Measurements from ENCODE around the gene USO1.
"Not testable (repeated sequence)": the region's sequence is repeated elsewhere in the genome, so short reads cannot be mapped to it uniquely, and the experiment has no call there.

The USO1 gene

GRCh38 chr4:75683482-75684155 lies 40.8 kb upstream of the USO1 start:
- TF ChIP-seq, protein P1, sequence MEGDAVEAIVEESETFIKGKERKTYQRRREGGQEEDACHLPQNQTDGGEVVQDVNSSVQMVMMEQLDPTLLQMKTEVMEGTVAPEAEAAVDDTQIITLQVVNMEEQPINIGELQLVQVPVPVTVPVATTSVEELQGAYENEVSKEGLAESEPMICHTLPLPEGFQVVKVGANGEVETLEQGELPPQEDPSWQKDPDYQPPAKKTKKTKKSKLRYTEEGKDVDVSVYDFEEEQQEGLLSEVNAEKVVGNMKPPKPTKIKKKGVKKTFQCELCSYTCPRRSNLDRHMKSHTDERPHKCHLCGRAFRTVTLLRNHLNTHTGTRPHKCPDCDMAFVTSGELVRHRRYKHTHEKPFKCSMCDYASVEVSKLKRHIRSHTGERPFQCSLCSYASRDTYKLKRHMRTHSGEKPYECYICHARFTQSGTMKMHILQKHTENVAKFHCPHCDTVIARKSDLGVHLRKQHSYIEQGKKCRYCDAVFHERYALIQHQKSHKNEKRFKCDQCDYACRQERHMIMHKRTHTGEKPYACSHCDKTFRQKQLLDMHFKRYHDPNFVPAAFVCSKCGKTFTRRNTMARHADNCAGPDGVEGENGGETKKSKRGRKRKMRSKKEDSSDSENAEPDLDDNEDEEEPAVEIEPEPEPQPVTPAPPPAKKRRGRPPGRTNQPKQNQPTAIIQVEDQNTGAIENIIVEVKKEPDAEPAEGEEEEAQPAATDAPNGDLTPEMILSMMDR (IDR thresholded peaks at IDR 0.05; ENCODE audit: low read depth, low read length): no peak
- DNase-seq: no peak
- H3K4me3 ChIP-seq (ENCODE audit: low read depth, low read length): no peak overlapping the region
- H3K4me1 ChIP-seq: no peaks in the 10 kb centered on the region
- no peaks in the 10 kb centered on the region for H3K9me3 ChIP-seq
- no peaks in the 10 kb centered on the region for H3K36me3 ChIP-seq
- no peaks in the 10 kb centered on the region for H3K27me3 ChIP-seq

DNA sequence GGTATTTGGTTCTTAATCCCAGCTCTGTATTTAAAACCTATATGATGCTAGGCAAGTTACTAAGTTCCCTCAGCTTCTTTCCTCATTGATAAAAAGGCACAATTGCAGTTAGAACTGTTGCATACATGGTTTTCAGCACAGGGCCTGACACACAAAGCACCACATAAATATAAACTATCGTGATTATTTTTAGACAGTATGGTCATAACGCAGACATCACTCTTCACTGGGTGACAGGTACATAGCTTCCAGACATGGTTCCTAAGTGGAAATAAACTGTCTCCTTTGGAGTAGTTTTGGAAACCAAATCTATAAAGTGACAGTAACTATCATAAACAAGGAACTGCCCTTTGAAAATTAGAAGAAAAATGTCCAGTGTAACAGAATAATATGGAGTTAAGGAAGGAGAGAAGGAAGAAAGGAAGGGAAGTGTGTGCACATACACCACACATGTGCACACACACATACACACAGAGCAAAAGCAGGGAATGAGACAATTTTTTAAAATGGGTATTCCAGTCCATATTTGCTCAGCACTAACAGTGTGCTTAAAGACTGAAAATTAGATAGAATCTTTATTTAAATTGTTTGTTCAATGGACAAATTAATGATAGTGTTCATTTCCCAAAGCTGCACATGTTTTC lies 38.7 kb upstream of the USO1 start:
- Histone ChIP-seq H3K27me3 (no peaks in the 10 kb centered on the region), H3K36me3 (no peaks in the 10 kb centered on the region), H3K9me3 (no peaks in the 10 kb centered on the region), H3K4me3 (ENCODE audit: low read depth, low read length) (no peak overlapping the region), H3K4me1 (no peaks in the 10 kb centered on the region)
- no peak for DNase-seq
- TF ChIP-seq, protein P1 (IDR thresholded peaks at IDR 0.05; ENCODE audit: low read depth, low read length): no peak

GRCh38 chr4:75686346-75686745 lies 38.0 kb upstream of the USO1 start:
- DNase-seq: no peak
- Histone ChIP-seq H3K9me3 (no peaks in the 10 kb centered on the region), H3K4me1 (no peaks in the 10 kb centered on the region), H3K27me3 (no peaks in the 10 kb centered on the region), H3K36me3 (no peaks in the 10 kb centered on the region), H3K4me3 (ENCODE audit: low read depth, low read length) (no peak overlapping the region)
- TF ChIP-seq, protein P1 (IDR thresholded peaks at IDR 0.05; ENCODE audit: low read depth, low read length): no peak

- not testable (repeated sequence) for H3K9me3 ChIP-seq; H3K4me3 ChIP-seq (ENCODE audit: low read depth, low read length); H3K4me1 ChIP-seq; DNase-seq; H3K36me3 ChIP-seq; H3K27me3 ChIP-seq
Observed at GRCh38 chr4:75687125-75687524, 37.3 kb upstream of the USO1 start.

GRCh38 chr4:75692066-75692465 lies 32.3 kb upstream of the USO1 start:
- not testable (repeated sequence) for H3K4me3 ChIP-seq (ENCODE audit: low read depth, low read length); H3K36me3 ChIP-seq; DNase-seq; H3K27me3 ChIP-seq; H3K4me1 ChIP-seq; H3K9me3 ChIP-seq

- Histone ChIP-seq H3K4me1 (no peaks in the 10 kb centered on the region), H3K27me3 (no peaks in the 10 kb centered on the region), H3K9me3 (no peaks in the 10 kb centered on the region), H3K4me3 (ENCODE audit: low read depth, low read length) (no peak overlapping the region), H3K36me3 (no peaks in the 10 kb centered on the region; the same call in 1 of the 2 replicates)
- TF ChIP-seq, protein P1 (IDR thresholded peaks at IDR 0.05; ENCODE audit: low read depth, low read length): no peak
- DNase-seq: no peak
Observed at GRCh38 chr4:75696071-75696470, 28.3 kb upstream of the USO1 start.

GRCh38 chr4:75696581-75696980 lies 27.8 kb upstream of the USO1 start:
- TF ChIP-seq, protein P1 (IDR thresholded peaks at IDR 0.05; ENCODE audit: low read depth, low read length): no peak
- H3K9me3 ChIP-seq: no peaks in the 10 kb centered on the region
- no peaks in the 10 kb centered on the region for H3K27me3 ChIP-seq
- no peak for DNase-seq
- H3K4me1 ChIP-seq: no peaks in the 10 kb centered on the region
- H3K36me3 ChIP-seq: no peaks in the 10 kb centered on the region; the same call in 1 of the 2 replicates
- no peak overlapping the region for H3K4me3 ChIP-seq (ENCODE audit: low read depth, low read length)
